GM18951 (cell line): ENCODE measurements around the gene STK24.

Experiments used
- POLR2A ChIP-seq: IDR thresholded peaks from 4 replicates; pipeline ENCODE4 v1.6.1; 2011; ENCODE audit warnings: mild to moderate bottlenecking; ENCODE audit not compliant: insufficient read length, insufficient read depth; ENCODE audit errors: extremely low read depth
- in situ Hi-C: fragments of 300-500 bp; cut with MboI; formaldehyde crosslinking; loops from one replicate; pipeline ENCODE4 v1.12.0; 2022; ENCODE audit warnings: low sequenced_read_pairs, mixed read lengths, inconsistent platforms; ENCODE audit not compliant: unreplicated experiment

Gene STK24

DNA sequence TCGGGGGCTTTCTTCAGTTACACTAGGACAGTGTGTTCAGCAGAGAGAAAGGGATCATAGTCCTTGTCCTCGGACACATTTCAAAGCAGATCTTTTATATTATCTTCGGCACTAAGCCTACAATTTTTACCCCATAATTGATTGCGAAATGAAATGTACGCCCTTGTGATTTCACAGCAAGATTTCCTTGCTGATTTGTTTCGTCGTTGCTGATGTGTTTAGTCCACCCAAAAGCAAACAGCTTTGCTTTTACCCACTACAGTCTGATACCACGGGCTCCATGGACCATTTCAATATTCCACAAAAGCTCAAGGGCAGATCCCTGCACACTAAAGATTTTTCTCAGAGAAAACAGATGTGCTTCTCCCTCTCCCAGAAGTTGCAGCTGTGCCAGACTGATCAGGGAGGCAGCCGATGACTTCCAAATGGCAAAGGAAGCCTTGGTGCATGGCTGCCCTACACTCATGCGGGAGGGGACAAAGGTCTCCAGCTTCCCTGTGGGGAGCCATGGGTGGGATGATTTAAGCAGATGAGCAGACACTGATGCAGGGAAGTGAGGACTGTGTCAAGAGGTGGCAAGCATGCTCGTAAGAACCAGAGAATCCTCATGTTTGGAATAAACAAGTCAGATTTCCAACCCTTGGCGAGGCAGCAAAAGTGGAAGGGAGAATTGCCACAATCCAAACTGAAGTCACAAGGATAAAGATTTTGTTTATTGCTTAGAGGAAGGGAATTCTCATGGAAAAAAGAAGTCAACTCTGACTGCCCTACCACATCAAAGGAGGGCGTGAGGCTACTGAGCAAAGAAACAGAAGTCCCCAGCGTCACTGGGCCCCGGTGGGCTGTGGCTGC, 81.1 kb downstream of the STK24 start:
- in situ Hi-C loops, result no loop called here
- TF ChIP-seq POLR2A, result no peak

DNA sequence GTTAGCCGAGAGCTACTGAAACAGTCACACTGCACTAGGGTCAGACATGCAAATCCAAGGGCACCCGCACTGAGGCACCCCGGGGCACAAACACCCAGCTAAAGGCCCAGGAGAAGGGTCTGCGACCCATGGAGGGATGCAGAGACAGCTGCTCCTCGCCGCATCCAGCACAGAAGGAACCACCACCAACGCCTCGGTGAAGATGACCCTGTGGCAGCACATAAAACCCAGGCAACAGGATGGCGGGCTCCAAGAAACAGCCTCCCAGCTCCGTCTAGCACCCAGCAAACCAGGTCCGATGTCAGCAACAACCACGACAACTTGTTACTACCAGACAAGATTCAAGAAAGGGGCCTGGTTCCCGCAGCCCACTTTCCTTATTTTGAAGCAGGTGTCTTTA, 82.1 kb downstream of the STK24 start:
- TF ChIP-seq POLR2A, result no peak
- in situ Hi-C loops, result no loop called here

DNA sequence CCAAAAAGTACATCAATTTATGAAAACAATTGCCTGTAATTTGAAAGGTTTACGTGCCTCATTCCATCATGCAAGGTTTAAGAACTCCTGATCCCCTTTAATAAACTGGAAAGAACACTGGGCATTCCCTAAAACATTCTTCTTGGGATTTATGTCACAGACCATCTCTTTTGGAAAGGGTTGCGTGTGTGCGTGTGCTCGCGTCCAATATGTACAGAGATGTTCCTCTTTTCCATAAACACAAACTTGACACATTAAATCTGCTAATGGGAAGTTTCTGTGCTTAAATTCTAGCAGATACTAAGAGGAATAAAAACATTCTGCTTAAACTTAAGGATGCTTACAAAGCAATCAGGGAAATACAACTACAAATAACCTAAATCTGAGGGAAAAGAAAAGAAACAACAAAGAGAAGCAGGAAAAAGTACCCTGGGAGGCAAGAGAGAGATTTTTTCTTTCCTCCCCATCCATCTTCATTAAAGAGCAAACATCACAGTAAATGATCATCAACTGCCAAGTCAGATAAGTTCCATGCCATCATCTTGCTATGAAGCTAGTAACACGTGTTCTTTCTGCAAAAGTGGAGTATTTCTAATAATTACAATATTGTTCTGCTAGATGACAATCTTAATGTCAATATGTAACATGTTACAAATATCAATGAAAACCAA, 83.7 kb downstream of the STK24 start:
- in situ Hi-C loops, result no loop called here
- no peak for TF ChIP-seq POLR2A

DNA sequence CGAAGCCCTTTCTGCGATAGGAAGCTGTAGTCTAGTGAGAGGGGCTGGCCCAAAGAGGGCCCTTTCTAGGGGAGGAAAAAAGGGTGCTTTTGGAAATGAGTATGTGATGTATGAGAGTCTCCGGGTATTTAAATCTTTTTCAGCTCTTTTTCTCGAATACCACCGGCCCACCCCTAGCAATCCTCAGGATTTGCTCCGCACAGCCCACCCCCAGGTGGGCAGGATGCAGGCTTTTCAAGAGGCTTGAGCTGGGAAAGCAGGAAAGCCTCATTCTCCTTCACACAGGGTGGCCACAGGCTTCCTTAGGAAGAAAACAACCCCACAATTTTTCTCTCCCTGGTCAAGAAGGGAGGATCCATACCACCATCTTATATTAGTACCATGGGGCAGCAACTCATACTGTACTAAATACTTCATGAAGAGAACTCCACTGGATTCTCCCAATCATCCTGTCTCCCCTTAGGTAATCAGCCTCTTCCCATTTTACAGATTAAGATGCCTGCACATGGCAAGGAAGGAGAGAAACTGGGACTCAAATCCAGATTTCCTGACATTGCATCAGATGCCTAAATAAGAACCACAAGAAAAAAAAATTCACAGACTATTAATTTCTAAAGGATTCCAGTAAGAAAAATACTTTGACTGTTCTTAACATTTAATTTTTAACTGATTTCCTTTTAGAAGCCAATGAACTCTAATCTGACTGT, 84.4 kb downstream of the STK24 start:
- in situ Hi-C loops, result no loop called here
- TF ChIP-seq POLR2A, result no peak

DNA sequence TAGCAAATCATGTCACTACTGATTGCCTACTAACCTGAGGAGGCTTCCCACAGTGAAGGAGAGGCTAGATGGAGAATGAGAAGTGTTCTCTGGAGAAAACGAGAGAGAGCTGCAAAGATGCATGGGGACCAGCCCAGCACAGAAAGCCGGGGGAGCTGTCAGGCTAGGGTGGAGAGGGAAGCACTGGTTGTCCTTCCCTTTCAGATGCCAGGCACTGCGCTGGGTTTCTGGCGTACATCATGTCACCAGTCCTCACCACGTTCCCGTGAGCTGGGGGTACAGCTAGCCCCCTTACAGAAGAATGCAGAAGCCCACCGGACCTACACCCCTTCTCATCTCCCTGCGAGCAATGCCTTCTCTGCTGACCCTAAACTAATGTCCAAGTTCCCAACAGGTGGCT, 86.0 kb downstream of the STK24 start:
- TF ChIP-seq POLR2A, result no peak
- in situ Hi-C loops, result no loop called here

DNA sequence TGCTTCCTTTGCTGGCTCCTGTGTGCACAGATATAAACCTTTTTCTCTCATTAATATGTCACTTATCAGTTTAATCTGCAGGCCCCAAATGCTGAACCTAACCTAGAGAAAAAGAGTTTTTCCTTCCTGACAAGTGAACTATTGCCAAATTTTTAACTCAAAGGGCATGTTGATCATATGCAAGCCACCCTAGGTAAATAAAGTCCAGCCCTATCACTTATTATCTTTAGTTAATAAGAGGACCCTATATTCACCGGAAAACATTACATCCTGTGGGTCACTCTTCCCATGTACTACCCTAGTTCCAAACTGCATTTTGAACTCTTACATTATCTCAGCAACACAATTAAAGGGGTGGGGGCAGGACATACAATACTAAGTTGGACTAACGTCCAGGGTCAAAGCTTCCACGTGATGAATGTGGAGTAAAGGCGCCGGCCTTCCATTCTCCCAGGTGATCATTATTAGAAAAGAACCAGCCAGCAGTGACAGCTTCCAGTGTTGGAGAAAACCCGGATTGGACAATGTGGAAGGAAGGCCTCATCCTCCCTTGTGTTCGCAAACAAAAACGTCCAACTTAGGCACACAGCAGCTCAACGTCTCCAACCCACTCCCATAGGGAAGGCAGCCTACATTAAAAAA, 86.6 kb downstream of the STK24 start:
- in situ Hi-C loops, result no loop called here
- no peak for TF ChIP-seq POLR2A

DNA sequence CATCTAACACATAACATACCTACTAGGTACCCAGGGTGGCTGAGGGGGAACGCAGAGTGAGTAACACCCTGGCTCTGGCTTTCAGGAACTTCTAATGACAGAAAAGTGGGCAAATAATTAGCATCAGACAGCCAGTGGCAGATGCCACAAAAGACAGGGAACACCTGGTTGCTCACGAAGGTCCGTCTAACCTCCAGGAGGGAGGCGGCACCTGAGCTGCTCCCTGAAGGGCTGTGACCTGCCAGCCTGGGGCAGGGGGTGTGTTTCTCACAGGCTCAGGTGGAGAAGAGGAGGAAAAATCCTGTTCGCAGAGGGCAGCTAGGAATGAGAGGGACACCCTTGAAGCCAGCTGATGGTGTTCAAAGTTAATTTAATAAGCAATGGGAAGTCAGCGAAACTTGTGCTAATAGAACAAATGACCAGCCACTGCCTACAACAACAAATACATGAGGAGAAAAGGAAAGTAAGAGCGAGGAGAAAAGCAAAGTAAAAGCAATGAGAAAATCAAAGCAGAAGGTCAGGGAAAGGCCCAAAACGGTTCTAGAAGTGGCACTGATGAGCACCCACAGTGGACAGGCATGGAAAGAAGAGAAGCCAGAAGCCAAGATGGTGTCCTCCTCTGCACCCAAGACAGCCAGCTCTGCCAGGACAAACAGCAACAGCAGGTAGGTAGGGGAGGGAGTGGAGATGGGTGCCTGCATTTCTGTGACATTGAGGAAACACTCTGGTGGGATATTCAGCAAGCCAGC, 87.3 kb downstream of the STK24 start:
- in situ Hi-C loops, result no loop called here
- no peak for TF ChIP-seq POLR2A

DNA sequence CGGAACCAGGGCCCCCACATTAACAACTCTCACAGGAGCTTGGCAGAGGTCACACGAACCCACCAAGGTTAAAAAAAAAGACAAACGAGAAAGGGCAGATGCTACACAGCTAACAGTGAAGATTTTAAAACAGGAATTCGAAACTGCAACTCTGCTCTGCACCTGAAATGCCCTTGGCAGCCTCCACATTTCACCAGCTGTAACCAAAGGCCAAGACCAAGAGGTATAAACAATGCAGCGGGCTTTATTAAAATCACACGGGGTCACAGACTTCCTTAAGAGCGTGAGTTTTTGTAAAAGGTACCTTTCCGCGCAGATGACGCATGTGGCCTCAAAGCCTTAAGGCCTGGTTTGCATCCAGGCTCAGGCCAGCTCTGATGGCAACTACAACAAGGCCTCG, 88.2 kb downstream of the STK24 start:
- in situ Hi-C loops, result no loop called here

DNA sequence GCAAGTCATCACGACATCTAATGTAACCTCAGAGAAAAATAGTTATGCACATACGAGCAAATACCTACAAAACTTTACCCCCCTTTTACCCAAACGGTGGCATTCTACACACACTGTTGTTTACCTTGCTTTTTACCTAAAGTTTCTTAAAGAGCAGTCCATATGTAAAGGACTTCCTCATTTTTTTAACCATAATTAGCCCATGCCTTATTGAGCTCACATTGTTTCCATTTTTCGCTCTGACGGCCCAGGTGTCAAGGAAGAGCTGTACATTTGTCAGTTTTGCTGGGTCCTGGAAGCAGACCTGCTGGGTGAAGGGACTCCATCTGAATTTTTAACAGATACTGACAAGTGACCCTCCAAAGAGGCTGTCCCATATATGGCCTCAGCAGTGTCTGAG, 89.4 kb downstream of the STK24 start:
- in situ Hi-C loops, result no loop called here
- TF ChIP-seq POLR2A, result no peak

More for the DNA sequence above, 88.2 kb downstream of the STK24 start:
- no peak for TF ChIP-seq POLR2A

DNA sequence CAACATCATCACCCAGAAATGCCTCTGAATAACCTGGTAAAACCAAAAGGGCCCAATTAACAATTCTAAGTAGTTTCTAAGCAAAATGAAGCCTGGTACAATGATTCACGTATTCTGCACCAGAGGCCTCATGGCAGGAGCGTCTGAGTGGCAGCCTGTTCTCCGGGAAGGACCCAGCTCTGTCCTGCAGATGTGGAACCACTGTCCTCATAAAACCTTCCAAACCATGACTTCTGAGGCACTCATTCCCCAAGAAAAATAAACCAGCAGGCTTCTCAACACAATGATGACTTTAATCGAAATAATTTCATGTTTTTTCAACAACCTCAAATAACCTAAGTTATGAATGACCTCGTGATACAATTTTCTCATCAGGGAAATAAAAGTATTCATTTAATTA, 89.9 kb downstream of the STK24 start:
- in situ Hi-C loops, result no loop called here

DNA sequence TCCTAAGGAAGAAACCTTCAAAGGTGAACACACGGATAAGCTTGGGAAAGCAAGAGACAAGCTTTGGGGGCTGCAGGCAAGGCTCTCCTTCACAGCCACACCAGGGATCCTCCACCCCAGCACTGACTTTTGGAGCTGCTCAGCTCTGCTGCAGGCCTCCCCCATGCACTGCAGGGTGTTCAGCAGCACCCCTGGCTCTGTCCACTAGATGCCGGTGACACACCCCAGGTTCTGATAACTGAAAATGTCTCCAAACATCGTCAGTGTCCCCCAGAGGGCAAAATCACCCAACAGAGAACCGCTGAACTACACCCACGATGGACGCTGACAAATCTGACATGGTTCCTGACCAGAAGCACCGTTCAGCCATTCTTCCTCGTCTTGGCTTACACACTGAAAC, 90.5 kb downstream of the STK24 start:
- in situ Hi-C loops, result no loop called here
- no peak for TF ChIP-seq POLR2A

More for the DNA sequence above, 89.9 kb downstream of the STK24 start:
- no peak for TF ChIP-seq POLR2A

DNA sequence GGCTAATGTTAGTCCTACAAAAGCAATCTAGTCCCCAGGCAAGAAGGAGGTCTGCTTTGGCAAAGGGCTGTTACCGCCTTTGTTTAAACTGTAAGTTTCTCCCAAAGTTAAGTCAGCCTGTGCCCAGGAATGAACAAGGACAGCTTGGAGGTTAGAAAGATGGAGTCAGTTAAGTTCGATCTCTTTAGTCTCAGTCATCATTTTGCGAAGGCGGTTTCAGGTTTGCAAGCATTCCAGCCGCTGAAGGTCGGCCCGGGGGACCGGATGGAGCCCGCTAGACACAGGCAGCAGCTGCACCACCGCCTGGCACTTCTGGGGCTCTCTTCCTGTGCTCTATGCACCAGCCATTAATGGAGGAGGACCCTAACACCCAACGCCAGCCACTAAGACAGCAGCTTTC, 91.3 kb downstream of the STK24 start:
- in situ Hi-C loops, result no loop called here
- TF ChIP-seq POLR2A, result no peak

DNA sequence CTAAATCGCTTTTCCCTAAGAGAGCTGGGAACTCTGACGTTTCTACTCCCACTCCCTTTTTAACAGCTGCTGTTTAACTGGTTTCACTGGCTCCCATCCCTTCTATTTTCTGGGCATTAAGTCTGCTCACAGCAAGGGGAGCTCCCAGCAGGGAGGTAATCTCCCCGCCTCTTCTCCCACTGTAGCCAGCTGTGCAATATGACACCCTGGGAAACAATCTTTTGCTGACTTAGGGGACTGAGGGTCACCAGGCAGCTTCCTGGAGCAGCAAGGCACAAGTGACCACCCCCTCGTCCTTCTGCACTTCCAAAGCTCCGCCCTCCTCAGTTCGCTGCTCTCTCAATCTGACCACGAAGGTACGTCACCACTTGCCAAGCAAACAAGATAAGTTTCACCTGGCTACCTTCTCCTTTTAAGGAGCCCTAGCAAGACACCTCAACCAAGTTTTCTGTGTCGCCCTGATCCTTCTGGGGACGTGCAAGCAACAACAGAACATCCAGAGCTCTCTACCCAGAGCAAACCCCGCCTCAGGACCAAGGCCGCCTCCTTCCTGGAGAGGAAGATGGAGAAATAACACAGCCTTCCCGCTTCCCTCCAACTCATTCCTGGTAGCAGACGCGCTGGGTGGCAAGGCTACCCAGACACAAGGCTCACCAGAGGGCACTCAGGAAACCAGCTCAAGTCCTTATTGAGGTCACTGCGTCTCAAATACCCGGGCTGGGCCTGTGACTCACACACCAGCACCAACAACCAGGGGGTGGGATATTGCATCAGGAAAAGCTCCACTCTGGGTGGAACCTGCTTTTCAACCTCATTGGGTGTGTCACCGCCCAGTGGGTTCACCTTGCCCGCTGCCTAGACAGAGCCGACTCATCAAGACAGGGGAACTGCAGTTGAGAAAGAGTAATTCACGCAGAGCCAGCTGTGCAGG, 92.4 kb downstream of the STK24 start:
- TF ChIP-seq POLR2A, result no peak
- in situ Hi-C loops, result no loop called here
